HUES48 (cell line): ENCODE results near the gene CKS1B.

ENCODE experiments used
- H3K27ac ChIP-seq: one replicate; pipeline ENCODE4 v1.7.0; 2013; ENCODE audit warnings: low read depth, low read length, inconsistent platforms
- H3K27me3 ChIP-seq: 2 replicates; pipeline ENCODE4 v1.6.1; 2013; ENCODE audit warnings: mild to moderate bottlenecking, low read length; ENCODE audit not compliant: control insufficient read depth, insufficient read depth
- H3K36me3 ChIP-seq: 2 replicates; pipeline ENCODE4 v1.6.1; 2013; ENCODE audit warnings: low read length; ENCODE audit not compliant: control insufficient read depth, insufficient read depth
- H3K4me1 ChIP-seq: 2 replicates; pipeline ENCODE4 v1.6.1; 2013; ENCODE audit warnings: mild to moderate bottlenecking, low read length; ENCODE audit not compliant: control insufficient read depth, insufficient read depth
- H3K4me3 ChIP-seq: 2 replicates; pipeline ENCODE4 v1.5.1; 2013; ENCODE audit warnings: mild to moderate bottlenecking, low read depth, low read length
- H3K9ac ChIP-seq: 2 replicates; pipeline ENCODE4 v1.6.1; 2013; ENCODE audit warnings: mild to moderate bottlenecking, low read depth, low read length, moderate library complexity
- H3K9me3 ChIP-seq: 2 replicates; pipeline ENCODE4 v1.6.1; 2013; ENCODE audit warnings: low read length; ENCODE audit not compliant: control insufficient read depth, insufficient read depth

The CKS1B gene

GRCh38 chr1:154959426-154959780 is 15.1 kb upstream of the CKS1B start:
- Histone ChIP-seq H3K4me3 (no peak overlapping the region), H3K4me1 (peaks cover 34% of the 10 kb centered on the region), H3K9ac (no peak overlapping the region), H3K36me3 (peaks cover 34% of the 10 kb centered on the region), H3K27ac (no peak overlapping the region), H3K9me3 (no peaks in the 10 kb centered on the region), H3K27me3 (no peaks in the 10 kb centered on the region)

- Histone ChIP-seq H3K4me1 (peaks cover 26% of the 10 kb centered on the region), H3K4me3 (peak overlapping the region; percentile 83), H3K36me3 (peaks cover 44% of the 10 kb centered on the region), H3K9ac (peak overlapping the region; percentile 97; the same call in 1 of the 2 replicates), H3K27me3 (no peaks in the 10 kb centered on the region), H3K9me3 (no peaks in the 10 kb centered on the region), H3K27ac (peak overlapping the region; percentile 98)
Measured at GRCh38 chr1:154960446-154961136, 13.9 kb upstream of the CKS1B start.

DNA sequence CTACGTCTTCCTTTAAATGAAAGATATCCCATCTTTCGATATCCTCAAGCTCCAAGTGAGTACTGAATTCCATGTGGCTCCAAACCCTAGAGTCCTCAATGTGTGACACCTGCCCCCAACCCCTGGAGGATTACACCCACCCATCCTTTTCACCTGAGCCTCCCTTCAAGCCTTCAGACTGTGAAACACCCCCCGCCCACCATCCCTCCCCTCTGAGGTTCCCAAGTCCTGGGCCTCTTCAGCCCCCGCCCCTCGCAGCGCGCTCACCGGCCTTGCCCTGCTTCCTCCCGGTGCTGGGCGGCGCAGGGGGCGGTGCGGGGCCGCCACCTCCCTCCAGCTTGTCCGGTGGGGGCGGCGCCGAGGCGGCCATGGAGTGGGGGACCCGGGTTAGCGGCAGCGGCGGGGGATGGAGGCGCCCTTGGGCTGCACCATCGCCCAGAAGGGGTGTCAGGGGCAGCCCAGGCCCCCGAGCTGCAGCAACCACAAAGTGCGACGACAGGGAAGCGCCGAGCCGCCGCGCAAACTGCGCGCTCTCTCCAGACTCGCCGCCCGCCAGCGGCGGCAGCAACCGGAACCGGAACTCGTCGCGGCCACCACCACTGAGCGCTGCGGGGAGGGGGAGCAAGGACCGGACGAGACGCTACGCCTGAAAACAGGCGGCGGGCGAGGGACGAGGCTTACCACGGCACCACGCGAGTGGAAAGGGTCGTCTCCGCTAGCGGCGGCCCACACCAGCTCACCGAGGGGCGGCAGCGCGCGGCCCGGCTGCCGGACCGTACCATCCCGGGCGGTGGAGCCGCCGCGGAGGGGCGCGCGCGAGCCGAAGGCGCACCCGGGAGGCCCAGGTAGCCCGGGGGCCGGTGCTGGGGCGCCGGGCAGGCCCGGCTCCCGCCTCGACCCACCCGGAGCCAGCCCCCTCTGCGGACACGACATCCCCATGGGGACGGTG is 13.0 kb upstream of the CKS1B start, which contains the start of gene PYGO2:
PYGO2 (minus strand) TSS at position 576 of the 949 bp plus-strand sequence; CDS start at position 370, 206 bp downstream.
- H3K4me1 ChIP-seq, result peaks cover 24% of the 10 kb centered on the region
- peaks cover 53% of the 10 kb centered on the region for H3K36me3 ChIP-seq
- H3K9me3 ChIP-seq, result no peaks in the 10 kb centered on the region
- peak within 1 kb of the TSS; percentile 98 for H3K27ac ChIP-seq
- H3K27me3 ChIP-seq, result no peaks in the 10 kb centered on the region
- peak within 1 kb of the TSS; percentile 97 for H3K9ac ChIP-seq
- H3K4me3 ChIP-seq, result peak within 1 kb of the TSS; percentile 83

- Histone ChIP-seq H3K4me1 (peaks cover 16% of the 10 kb centered on the region), H3K27ac (peak overlapping the region; percentile 98), H3K36me3 (peaks cover 61% of the 10 kb centered on the region), H3K27me3 (no peaks in the 10 kb centered on the region), H3K9me3 (no peaks in the 10 kb centered on the region), H3K4me3 (peak overlapping the region; percentile 83), H3K9ac (peak overlapping the region; percentile 97)
Measured at GRCh38 chr1:154962156-154962749, 12.2 kb upstream of the CKS1B start.

DNA sequence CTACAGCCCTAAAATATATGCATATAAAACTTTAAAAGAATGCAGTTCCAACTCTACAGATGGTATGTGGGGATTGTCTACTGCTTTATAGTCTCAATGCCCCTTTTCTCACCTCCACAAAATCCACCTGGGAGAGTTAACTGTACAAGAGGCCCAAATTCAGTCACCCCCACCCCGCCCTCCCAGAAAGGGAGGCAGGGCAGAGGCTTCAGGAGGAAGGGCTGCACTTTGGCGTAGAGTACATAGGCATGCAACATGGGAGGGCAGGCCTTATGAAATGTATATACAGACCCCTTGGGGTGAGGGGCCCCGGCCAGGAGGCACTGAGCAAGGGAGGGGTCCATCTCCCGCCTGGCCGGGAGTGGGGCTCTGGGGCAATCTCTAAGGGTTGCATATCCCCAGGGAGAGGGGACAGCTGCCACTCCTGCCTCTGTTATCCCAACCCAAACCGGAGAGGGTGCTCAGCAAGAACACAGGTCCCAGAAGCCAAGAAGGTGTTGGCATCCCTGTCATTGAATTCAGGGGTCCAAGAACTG is 11.6 kb upstream of the CKS1B start:
- peaks cover 67% of the 10 kb centered on the region for H3K36me3 ChIP-seq
- H3K4me3 ChIP-seq, result peak overlapping the region; percentile 83
- H3K27ac ChIP-seq, result no peak overlapping the region
- 0 out of 2 replicates have a peak, but pooled peaks cover 12% of the 10 kb centered on the region for H3K4me1 ChIP-seq
- no peak overlapping the region for H3K9ac ChIP-seq
- H3K9me3 ChIP-seq, result no peaks in the 10 kb centered on the region
- no peaks in the 10 kb centered on the region for H3K27me3 ChIP-seq

- peaks cover 68% of the 10 kb centered on the region for H3K36me3 ChIP-seq
- H3K4me3 ChIP-seq, result no peak overlapping the region
- no peak overlapping the region for H3K9ac ChIP-seq
- no peaks in the 10 kb centered on the region for H3K27me3 ChIP-seq
- H3K27ac ChIP-seq, result no peak overlapping the region
- H3K4me1 ChIP-seq, result peaks cover 12% of the 10 kb centered on the region; the same call in 1 of the 2 replicates
- no peaks in the 10 kb centered on the region for H3K9me3 ChIP-seq
Measured at GRCh38 chr1:154963643-154964042, 10.8 kb upstream of the CKS1B start.

GRCh38 chr1:154964359-154964758 is 10.1 kb upstream of the CKS1B start:
- Histone ChIP-seq H3K9me3 (no peaks in the 10 kb centered on the region), H3K27ac (no peak overlapping the region), H3K9ac (no peak overlapping the region), H3K4me1 (peaks cover 17% of the 10 kb centered on the region), H3K4me3 (no peak overlapping the region), H3K36me3 (peaks cover 63% of the 10 kb centered on the region), H3K27me3 (no peaks in the 10 kb centered on the region)

- Histone ChIP-seq H3K36me3 (peaks cover 60% of the 10 kb centered on the region), H3K4me1 (peaks cover 11% of the 10 kb centered on the region), H3K9me3 (no peaks in the 10 kb centered on the region), H3K9ac (no peak overlapping the region), H3K27me3 (no peaks in the 10 kb centered on the region), H3K27ac (no peak overlapping the region), H3K4me3 (no peak overlapping the region)
Measured at GRCh38 chr1:154966111-154966510, 8.4 kb upstream of the CKS1B start.

DNA sequence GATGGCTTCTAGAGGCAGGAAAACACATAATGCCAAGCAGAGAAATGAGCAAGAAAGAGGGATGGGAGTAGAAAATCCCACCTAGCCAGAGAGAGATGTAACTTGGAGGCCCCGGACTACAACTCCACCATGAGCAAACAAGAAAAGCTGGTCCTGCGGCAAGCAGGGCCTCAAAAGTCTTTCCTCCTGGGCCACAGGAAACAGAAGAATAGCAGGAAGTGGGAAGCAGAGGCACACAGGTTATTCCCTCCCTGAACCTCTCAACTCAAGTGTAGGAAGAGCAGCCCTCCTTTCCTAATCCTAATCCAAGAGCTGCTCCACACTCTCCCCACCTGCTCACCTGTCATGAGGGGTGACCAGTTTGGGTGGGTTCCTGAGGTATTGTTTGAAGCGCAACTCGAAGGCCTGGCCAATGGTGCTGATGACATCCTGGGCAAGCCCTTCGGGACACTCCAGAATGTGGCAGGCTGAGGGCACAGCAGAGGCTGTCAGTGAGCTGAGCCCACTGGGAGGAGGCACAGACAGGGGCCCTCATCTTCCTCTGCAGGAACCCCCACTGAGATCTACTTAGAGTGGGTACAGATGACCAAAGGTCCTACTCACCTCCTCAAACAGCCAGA is 7.0 kb upstream of the CKS1B start:
- peaks cover 22% of the 10 kb centered on the region for H3K4me1 ChIP-seq
- peaks cover 60% of the 10 kb centered on the region for H3K36me3 ChIP-seq
- no peak overlapping the region for H3K27ac ChIP-seq
- H3K9ac ChIP-seq, result no peak overlapping the region
- no peaks in the 10 kb centered on the region for H3K9me3 ChIP-seq
- H3K4me3 ChIP-seq, result no peak overlapping the region
- H3K27me3 ChIP-seq, result no peaks in the 10 kb centered on the region

- Histone ChIP-seq H3K9me3 (no peaks in the 10 kb centered on the region), H3K9ac (0 out of 2 replicates have a peak overlapping the region, but pooled peaks have one; percentile 23), H3K4me1 (peaks cover 23% of the 10 kb centered on the region), H3K4me3 (peak overlapping the region; percentile 74), H3K27ac (no peak overlapping the region), H3K36me3 (peaks cover 48% of the 10 kb centered on the region), H3K27me3 (no peaks in the 10 kb centered on the region)
Measured at GRCh38 chr1:154968731-154969130, 5.8 kb upstream of the CKS1B start.
